Vagina (tissue), 2 donors: Measurements from ENCODE around the gene AGAP3.

Source experiments
- CTCF ChIP-seq, 3 experiments: fragments of 450-650 bp in 2 of 3; fragments of 200-600 bp in 1 of 3; sonication (generic) in 1 of 3; IDR thresholded peaks; one replicate each; pipeline ENCODE4 v1.5.1; 2017 to 2019; ENCODE audit warnings: antibody characterized with exemption in 3 of 3, mild to moderate bottlenecking in 2 of 3, moderate library complexity in 2 of 3
- POLR2A ChIP-seq, 2 donors: fragments of 450-650 bp; IDR thresholded peaks; one replicate each; pipeline ENCODE4 v1.6.1; 2017; ENCODE audit warnings: antibody characterized with exemption in 2 of 2, mild to moderate bottlenecking in 2 of 2, moderate library complexity in 2 of 2
- POLR2AphosphoS5 ChIP-seq, 2 donors: sonication (generic); formaldehyde crosslinking; IDR thresholded peaks; one replicate each; pipeline ENCODE4 v1.9.0; 2017; ENCODE audit warnings: antibody characterized with exemption in 2 of 2, mild to moderate bottlenecking in 2 of 2, low read depth in 1 of 2; ENCODE audit not compliant: insufficient read depth in 1 of 2

GRCh38 chr7:151109094-151110048, 23.1 kb downstream of the AGAP3 start:
- TF ChIP-seq CTCF (IDR thresholded peaks at IDR 0.05), result no peak
- no peak for TF ChIP-seq POLR2A (IDR thresholded peaks at IDR 0.05)
- TF ChIP-seq POLR2AphosphoS5 (IDR thresholded peaks at IDR 0.05; ENCODE audit: insufficient read depth in 1 of 2, low read depth in 1 of 2), result peak in 1 of 2 donors; percentile 70
